ENCODE results near the gene SGCD.
"Not testable (repeated sequence)": the region's sequence is repeated elsewhere in the genome, so short reads cannot be mapped to it uniquely, and the experiment has no call there.

SGCD gene

DNA sequence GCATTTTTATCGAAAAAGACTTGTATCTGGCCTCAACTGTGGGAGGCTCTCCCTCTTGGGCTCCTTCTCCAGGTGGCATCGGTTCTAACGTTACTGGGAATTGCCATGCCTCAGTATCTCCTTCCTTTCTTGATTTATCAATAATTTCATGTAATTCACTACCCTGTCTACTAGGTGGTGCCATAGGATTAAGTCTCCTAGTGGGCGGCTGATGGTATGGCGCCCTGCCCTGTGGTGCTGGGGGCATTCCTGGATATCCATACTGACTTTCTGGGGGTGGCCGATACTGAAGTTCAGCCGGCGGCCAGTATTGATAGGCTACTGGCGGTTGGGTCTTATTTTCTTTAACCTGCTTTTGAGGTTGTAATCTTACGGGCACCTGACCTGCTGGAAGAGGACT, 337.9 kb downstream of the SGCD start:
- DNase-seq = not testable (repeated sequence)

DNA sequence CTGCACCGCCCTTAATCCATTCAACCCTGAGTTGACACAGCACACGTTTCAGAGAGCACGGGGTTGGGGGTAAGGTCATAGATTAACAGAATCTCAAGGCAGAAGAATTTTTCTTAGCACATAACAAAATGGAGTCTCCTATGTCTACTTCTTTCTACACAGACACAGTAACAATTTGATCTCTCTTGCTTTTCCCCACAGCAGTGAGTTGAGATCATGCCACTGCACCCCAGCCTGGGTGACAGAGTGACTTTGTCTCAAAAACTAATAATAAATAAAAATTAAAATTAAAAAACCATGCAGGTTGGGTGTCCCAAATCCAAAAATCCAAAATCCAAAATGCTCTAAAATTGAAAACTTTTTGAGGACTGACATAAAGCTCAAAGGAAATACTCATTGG, 339.7 kb downstream of the SGCD start:
- DNase-seq = not testable (repeated sequence)

DNA sequence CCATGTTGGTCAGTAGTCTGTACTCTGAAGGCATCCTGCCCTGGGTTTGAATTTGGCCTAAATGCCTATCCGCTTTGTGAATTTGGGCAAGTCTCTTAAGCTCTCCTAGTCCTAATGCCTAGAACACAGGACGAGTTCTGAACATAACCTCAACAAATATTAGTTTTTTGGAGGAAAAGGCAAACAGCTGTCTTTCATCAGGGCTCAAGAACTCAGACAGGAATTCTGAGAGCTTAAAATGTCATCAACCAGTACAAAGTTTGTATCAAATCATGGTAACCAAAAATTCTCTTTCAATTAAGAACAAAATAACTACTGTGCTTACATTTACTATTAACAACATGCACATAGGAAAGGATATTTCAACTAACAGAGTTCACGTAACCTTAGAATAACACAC, 340.7 kb downstream of the SGCD start:
- DNase-seq = no peak

GRCh38 chr5:156669416-156669815, 342.5 kb downstream of the SGCD start:
- no peak for DNase-seq

GRCh38 chr5:156670615-156671014, 343.7 kb downstream of the SGCD start:
- DNase-seq = no peak

- no peak for DNase-seq
These were observed 348.4 kb downstream of the SGCD start for GRCh38 chr5:156675395-156675794.

DNA sequence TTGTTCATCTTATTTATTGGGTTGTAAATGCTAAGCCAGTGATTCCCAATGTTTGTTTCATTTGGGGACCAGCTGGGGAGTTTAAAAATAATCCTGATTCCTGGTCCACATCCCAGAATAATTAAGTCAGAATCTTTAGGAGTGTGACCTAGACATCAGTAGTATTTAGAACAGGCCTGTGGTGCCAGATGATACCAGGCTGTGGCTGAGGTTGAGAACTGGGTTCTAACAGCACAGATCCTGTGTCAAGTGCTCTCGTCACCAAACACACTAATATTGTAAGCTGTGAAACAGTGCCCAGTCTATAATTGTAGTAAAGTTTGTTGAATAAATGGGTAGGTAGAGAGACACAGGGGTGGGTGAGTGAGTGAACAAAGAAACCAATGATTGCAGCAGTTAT, 351.0 kb downstream of the SGCD start:
- no peak for DNase-seq

GRCh38 chr5:156678484-156678883, 351.5 kb downstream of the SGCD start:
- DNase-seq = no peak

GRCh38 chr5:156680831-156681230, 353.9 kb downstream of the SGCD start:
- no peak for DNase-seq

DNA sequence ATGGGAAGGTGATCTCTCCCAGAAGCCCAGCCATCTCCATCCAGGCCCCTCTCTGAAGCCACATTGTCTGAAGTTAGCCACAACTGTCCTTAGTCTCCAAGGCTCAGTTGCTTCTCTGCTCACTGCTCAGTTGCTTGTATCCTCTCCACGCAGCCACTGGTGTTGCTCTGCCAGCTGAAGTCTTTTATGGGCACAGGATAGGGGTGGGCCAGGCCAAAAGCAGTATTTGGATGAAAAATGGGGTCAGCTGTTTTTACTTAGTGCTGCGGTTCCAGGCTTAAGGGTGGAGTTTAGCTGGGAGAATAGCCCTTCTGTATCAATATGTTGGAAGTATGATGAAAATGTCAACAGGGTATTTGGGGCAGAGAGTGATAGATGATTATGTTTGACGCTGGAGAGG, 354.3 kb downstream of the SGCD start:
- DNase-seq = no peak

- no peak for DNase-seq
These were observed 356.0 kb downstream of the SGCD start for GRCh38 chr5:156682971-156683370.

DNA sequence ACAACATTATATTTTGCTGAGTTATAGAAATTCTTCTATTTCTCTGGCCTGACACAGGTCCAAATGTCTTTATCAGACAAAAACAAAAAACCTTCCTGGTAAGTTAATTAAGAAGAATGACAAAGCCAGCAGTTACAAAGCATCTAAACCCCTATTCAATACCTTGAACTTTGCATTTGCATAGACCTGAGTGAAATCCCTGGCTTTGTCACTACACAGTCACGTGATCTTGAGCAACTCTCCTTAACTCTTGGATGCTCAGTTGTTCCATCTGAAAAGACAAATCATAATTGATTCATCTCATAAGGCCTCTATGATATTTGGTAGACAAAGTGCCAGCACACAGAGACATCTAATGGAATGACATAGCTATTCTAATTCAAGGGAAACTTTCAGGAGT, 356.5 kb downstream of the SGCD start:
- no peak for DNase-seq

DNA sequence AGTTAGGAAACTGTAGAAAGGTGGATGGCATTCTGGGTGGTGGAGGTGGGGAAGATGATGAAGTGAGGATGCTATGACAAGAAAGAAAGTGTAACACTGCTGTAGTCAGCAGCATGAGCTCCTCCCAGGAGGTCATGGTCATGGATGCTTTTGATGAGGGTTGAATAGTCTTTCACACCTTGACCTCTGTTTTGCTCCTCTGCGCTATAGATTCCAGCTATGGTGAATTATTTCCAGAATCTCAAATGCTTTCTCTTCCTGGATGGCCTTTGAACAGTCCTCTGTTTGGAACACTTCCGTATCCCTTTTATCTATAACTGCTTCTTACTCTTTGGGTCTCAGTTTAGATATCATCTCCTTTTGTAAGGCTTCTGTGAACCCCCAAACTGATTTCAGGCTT, 357.3 kb downstream of the SGCD start:
- no peak for DNase-seq

DNA sequence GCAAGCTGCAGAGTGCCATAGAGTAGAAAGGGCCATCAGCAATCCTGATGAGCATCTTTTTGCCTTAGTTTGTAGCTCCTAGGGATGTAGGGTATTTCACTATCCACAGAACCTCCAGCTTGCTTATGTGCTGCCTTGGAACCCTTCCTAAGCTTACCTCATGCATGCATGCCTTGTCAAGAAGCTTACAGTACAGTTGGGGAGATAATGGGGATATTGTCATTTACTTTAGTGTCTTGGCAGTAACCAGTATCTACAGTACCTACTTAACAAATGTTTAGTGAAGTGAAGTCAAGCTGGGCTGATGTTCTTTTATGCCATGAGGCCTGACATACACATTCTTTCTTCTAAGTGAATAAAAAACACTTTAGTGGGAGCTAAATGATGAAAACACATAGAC, 358.5 kb downstream of the SGCD start:
- DNase-seq = no peak

DNA sequence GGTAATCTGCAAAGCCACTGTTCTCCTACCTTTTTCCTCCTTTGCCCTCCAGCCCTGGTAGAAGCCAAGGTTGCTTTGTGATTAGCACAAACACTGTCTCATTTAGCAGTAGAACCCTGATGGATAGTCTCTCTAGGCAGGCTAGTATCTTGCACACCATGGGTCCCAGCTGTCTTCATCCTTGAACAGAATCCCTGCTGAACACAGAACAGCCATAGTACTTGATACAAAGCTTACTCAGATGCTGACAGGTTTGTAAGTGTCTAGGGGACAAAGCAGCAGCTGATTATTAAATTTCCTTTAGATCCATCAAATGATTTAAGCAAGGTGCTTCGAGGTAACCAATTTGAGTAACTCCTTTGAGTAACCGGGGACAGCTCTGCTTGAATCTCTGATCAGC, 359.4 kb downstream of the SGCD start:
- DNase-seq = no peak

DNA sequence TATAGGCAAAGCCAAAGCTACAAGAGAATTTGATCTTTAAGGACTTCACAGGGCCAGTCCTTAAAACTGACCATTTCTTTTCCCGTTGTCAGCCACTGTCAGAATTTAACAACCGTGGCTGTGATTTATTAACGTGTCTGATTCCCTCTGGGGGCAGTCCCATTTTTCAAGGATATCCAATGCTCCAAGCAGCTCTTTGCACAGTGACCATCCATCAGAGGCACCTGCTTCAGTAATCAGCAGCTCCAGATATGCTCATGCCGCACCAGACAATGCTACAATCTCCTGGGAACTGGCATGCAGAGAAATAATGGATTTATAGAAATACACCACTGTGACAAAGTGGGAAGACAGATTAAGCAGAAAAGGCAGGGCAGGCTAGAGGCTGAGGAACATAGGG, 359.8 kb downstream of the SGCD start:
- DNase-seq = no peak

DNA sequence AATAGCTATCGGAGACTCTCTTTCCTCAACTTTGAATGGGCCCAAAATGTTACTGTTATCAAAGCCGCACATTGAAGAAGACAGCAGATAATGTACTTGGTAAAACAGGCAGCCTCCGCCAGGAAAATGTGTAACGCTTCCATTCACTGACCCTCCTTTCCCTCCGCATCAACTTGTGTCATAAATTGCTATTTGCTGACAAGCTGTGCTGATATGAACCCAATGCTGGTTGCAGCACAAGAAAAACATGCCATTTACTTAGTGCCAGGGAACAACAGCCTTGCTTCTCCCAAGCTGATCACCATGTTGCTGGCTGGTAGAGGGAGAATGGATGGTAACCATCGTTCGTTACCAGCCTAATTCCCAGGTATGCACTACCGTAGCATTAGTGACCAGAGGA, 360.6 kb downstream of the SGCD start:
- DNase-seq = no peak

DNA sequence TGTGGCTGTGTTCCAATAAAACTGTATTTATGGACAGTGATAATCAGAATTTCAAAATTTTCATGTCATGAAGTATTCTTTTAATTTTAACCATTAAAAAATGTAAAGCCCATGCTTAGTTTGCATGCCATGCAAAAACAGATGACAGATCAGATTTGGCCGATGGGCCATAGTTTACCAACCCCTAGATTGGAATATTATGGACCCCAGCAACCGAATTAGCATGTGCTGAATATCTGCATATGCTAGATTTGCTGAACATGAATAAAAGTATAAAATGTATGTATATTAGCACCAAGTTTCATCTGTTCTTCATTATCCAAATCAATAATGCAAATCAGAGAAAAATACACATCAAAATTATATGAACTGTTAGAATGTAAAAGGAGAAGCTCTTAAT, 364.6 kb downstream of the SGCD start:
- no peak for DNase-seq

- no peak for DNase-seq
These were observed 366.1 kb downstream of the SGCD start for GRCh38 chr5:156693113-156693512.

DNA sequence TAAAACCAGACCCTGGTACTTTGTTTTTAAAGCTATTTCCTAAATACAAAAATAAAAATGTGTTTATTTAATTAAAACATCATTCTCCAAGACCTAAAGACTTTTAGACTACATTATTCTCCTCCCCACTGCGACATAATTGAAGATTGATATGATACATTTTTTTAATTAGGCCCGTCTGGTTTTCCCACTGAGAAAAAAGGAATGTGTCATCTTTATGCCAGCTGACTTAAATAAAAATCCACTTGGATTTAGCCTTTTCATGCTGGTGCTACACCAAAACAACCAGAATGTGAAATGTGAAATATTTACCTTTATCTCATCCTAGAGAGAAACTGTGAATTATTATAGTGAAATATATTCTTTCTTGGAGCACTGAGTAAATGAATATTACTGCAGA, 367.6 kb downstream of the SGCD start:
- DNase-seq = no peak

DNA sequence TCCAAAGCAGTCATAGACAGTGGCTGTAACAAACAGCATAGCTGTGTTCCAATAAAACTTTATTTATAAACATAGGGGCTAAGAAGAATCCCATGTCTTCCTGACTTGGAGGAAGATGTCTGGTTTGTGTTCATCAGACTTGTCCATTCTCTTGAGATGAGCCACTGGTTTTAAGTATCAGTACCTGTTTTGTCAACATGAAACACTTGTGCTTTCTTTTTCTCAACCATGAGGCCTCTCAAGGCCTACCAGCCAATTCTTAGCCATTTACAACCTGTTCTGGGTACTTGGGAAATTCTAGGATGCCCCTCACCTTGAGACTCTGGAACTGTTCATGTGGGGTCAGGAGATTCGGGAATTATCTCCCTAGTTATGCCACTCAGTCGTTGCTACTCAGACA, 368.8 kb downstream of the SGCD start:
- no peak for DNase-seq

DNA sequence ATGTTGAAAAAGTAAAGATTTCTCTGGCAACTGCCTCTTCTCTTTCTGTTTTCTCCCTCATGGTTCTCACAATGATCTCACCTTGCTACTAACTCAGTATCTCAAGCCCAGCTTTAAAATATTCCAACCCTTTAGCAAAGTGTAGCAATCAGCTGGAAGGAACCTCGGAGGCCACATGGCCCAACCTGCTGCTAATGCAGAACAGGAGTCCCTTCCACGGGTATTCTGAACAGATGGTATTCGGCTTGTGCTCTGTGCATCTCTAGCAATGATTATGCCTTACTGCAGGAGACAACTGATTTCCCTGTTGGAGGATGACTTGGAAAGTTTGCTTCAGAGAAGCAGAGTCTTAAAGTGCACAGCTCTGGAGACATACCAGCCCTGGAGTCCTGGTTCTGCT, 371.4 kb downstream of the SGCD start:
- no peak for DNase-seq

- no peak for DNase-seq
These were observed 372.2 kb downstream of the SGCD start for GRCh38 chr5:156699147-156699546.

DNA sequence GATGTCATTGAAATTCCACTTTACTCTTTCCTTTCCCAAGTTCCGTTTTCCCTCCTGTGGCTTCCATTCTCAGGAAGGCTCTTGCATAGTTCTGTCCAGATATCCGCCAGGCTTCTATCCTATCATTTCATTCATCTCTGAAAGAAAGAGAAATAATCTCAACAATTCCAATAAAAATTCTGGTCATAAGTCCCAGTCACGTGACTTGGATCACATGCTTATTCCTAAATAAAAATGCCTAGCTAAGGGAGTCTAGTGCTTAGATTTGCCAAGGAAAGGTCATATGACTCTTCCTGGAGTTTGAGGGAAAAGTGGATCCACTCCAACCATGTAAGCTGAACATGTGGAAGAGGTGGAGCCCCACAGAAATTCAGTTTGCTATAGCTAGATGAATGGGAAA, 377.2 kb downstream of the SGCD start:
- DNase-seq = no peak

GRCh38 chr5:156706631-156707030, 379.7 kb downstream of the SGCD start:
- DNase-seq = no peak

DNA sequence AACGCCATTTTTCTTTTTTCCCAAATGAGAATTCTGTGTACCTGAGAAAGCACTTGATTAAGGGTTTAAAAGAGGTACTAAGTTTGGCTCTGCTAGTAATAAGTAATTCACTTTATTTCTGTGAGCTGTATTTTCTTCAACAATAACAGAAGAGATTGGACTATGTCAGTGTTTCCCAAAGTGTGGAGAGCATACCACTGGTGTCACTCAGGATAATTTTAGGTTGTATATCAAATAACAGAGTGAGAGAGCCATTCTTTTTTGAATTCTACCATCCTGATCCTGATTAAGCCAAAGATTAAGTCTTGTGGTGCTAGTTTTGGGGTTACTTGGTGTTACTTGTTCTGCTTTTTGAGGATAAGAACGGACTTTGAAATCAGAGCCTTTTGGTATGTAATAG, 380.8 kb downstream of the SGCD start:
- DNase-seq = no peak

All from GOT3 (cell line).